RCC 7860 (cell line): ENCODE measurements around the gene GNB4.

ENCODE experiments used
- DNase-seq: peaks from one replicate; pipeline ENCODE4 v3.0.0-alpha.2; 2015; ENCODE audit warnings: low spot score
- FAIRE-seq: peaks from 2 replicates; lab custom pipeline; 2012; peaks lifted over from hg19 to GRCh38; lab: Jason Lieb, UNC

Gene GNB4

DNA sequence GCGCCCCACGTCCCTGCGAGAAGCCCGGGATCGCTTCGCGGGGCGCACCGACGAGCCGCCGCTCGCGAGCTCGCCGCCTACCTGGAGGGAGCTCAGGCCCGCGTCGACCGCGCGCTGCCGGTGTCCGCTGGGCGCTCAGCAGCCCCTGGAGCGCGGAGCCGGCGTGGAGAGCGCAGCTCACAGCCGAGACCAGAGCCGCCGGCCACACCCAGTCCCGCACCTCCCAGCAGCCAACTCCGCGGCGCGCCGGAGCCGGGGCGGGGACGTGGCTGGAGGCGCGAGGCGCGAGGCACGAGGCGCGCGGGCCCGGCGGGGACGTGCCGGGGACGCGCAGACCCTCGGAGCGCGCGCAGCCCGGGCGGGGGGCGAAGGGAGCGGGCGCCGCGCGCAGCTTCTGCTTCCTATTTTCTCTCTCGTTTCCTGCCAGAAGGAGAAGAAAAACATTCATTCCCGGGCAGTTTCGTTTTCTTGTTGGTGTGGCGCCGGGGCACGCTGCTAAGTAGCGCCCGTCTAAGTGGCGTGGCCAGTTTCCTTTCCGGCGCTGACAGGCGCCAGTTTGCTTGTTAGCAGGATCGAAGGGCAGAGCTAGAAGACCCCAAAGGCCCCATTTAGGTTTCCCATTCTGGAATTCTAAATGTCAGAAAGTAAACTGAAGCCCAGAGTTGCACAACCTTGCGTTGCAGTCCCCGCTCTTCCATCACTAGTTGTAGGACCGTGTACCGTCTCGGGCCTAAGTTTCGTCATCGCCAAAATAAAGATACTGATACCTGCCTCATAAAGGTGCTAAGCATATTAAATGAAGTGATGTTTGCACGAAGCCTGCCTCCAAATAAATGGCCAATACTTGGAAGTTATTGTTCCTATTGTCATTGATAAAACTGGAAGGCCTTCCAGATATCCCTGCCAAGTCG is at the start of gene GNB4:
Gene GNB4, minus strand, starts transcription at position 206 of the 911 bp plus-strand sequence. CDS start 25,270 bp downstream, outside the sequence.
- FAIRE-seq (no peak), DNase-seq (peak; percentile 32)

- FAIRE-seq = no peak
- no peak for DNase-seq
Observed at GRCh38 chr3:179495483-179495882, 44.2 kb upstream of the GNB4 start.

GRCh38 chr3:179493260-179493659 is 42.0 kb upstream of the GNB4 start:
- FAIRE-seq (no peak), DNase-seq (no peak)

DNA sequence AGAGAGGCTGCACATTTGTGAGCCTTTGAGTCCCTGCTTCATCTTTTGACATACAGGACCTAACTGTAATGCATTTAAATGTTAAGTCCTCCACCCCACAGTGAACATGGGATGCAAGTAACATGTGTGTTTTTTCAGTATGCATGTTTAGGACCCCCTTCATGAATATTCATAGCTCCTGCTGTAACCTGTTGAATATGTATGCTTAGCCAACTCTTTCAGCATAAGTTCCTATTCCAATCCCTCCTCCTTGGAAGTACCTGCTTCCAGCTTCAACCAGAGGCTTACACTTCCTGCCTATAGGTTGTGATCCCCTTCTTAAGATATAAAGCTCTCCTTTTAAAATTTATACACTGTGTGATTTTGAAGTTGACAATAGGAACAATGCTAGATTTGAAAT is 36.9 kb upstream of the GNB4 start:
- no peak for DNase-seq
- no peak for FAIRE-seq

- FAIRE-seq (no peak), DNase-seq (no peak)
Observed at GRCh38 chr3:179486806-179487205, 35.5 kb upstream of the GNB4 start.

GRCh38 chr3:179482857-179483256 is 31.6 kb upstream of the GNB4 start:
- no peak for DNase-seq
- no peak for FAIRE-seq

DNA sequence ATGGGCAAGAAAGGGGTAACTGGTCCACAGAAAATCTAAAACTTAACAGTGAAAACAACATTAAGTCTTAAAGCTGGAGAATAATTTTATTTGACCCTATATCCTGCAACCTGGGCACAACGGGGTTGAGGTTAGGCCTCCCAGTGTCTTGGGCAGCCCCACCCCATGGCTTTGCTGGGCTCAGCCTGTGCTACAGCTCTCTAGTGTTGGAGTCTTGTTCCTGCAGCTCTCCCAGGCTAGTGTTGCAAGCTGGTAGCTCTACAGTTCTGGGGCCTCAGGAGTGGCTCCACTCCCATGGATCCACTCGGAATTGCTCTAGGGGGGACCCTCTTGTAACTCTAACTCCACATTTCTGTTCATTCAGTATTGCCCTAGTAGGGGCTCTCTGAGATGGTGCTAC is 24.9 kb upstream of the GNB4 start:
- DNase-seq = no peak
- FAIRE-seq = no peak

DNA sequence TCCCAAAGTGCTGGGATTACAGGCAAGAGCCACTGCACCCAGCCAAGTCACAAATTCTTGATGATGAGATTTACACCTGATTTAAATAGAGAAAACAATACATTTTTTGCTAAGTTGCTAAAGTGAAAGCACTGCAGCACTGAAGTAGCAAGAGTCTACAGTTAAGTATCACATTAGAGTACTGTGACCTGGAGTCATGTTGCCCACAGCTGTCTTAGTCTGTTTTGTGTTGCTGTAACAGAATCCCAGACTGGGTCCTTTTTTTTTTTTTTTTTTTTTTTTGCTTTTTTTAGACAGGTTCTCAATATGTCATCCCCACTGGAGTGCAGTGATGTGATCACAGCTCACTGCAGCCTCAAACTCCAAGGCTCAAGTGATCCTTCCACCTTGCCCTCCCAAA is 23.2 kb upstream of the GNB4 start:
- DNase-seq (no peak), FAIRE-seq (no peak)

DNA sequence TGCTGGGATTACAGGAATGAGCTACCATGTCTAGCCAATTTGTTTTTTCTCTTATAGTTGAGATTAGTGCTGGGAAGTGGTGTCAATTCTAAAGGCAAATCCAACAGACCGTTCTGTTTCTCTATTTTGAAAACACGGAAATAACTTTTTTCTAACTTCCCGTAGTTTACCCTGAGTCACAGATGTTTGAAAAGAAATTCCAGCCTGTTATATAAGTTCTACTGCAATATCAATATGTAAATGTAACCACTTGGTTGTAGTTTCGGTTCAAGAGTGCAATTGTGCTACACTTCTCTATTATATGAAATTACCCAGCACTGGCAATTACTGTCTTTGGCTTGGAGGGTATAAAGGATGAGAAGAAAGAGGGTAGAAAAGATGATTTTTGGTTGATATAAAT is 22.3 kb upstream of the GNB4 start:
- no peak for DNase-seq
- no peak for FAIRE-seq

GRCh38 chr3:179464323-179465092 is 13.2 kb upstream of the GNB4 start:
- DNase-seq = no peak
- no peak for FAIRE-seq

GRCh38 chr3:179463319-179463718 is 12.0 kb upstream of the GNB4 start:
- DNase-seq (no peak), FAIRE-seq (no peak)

DNA sequence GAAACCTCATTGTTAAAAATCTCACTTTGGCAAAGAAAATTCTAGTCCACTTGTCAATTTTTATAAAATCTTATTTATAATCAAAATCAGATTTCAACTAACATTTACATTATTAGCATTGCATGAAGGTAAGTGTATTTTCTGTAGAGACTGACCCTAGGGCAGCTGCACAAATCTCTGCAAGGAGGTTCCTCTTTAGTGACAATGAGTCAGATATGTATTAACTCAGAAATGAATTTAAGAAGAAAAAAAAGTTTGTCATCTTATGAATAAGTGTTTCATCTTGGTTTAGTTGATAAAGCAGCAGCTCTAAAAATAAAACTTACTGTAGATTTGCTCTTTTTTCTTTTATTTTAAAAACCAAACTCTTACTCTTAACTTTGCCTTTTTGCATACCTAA is 9.0 kb upstream of the GNB4 start:
- FAIRE-seq = no peak

DNA sequence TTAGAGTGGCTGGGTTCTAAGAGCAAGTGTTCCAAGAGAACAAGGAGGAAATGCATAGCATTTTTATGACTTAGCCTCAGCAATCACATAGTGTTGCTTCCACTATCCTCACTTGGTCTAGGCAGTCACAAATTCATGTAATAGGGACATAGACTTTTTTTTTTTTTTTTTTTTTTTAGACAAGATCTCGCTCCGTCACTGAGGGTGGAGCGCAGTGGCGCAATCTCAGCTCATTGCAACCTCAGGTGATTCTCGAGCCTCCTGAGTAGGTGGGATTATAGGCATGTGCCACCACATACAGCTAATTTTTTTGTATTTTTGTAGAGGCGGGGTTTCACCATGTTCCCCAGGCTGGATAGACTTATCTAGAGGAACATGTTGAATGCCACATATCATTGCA is 4.7 kb upstream of the GNB4 start:
- DNase-seq (no peak), FAIRE-seq (no peak)

More for the DNA sequence above, 9.0 kb upstream of the GNB4 start:
- no peak for DNase-seq

GRCh38 chr3:179454887-179455286 is 3.6 kb upstream of the GNB4 start:
- FAIRE-seq (no peak), DNase-seq (no peak)

- FAIRE-seq (no peak), DNase-seq (no peak)
Observed at GRCh38 chr3:179453967-179454366, 2.7 kb upstream of the GNB4 start.

DNA sequence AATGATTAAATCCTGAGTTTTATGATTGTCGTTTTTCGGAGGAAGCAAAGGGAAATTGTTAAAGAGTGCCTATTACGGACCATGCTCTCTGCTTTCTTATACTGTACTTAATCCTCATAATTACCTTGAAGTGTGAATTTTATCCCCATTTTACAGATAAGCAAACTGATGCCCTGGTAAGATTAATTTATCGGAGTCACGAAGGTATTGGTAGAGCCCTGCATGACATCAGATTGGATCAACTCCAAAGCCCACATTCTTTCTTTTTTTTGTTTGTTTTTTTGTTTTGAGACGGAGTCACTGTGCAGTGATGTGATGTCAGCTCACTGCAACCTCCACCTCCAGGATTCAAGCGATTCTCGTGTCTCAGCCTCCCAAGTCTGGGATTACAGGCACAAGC is 1.6 kb upstream of the GNB4 start:
- FAIRE-seq (no peak), DNase-seq (no peak)

- FAIRE-seq = no peak
- DNase-seq = no peak
Observed at GRCh38 chr3:179452176-179452564, 900 bp upstream of the GNB4 start.

DNA sequence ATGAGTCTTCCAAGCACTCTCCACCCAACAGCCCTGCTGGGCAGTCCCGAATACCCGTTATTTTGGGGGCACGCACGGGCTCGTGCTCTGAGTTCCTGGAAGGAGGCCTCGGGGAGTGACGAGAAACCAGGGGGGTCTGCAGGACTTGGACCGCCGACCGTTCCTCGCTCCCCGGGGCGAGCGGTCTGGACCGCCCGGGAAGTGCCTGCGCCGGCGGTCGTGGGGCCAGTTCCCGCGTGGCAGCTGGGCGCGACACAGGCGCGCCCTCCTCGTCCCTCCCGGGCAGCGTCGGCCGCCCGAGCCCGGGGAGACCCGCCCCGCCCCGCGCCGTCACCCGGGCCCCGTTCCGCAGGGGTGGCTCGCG is 387 bp downstream of the GNB4 start:
- DNase-seq = no peak
- FAIRE-seq = no peak

DNA sequence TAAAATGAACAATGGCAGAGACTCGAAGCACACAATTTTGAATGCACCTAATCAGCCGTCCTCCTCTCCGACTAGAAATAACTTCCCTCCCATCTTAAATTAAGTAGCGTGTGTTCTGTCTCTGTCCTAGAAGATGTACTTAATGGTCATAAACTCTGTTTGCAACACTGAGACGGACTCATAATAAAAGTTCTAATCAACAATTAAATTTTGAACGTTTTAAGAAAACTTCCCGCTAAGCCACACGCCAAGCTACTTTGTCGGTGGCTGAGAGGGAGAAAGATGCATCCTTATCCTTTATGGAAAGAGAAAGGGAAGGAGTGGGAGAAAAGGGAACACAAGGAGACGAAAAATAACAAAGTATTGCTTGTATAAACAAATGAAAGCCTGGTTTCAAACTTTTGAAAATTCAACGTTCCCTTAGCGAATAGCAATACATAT is 989 bp downstream of the GNB4 start:
- no peak for DNase-seq
- no peak for FAIRE-seq

GRCh38 chr3:179449636-179450035 is 1.6 kb downstream of the GNB4 start:
- no peak for FAIRE-seq
- DNase-seq = no peak

GRCh38 chr3:179447251-179447650 is 4.0 kb downstream of the GNB4 start:
- no peak for FAIRE-seq
- no peak for DNase-seq

- FAIRE-seq = no peak
- no peak for DNase-seq
Observed at GRCh38 chr3:179446501-179446900, 4.8 kb downstream of the GNB4 start.
